CD4-positive, alpha-beta T cell treated with Interleukin-15 for 1 hour (primary cell): ENCODE results near the gene BOC.

ENCODE experiments used
- DNase-seq: peaks from one replicate; pipeline ENCODE4 v3.0.0-alpha.2; 2020

The BOC gene

DNA sequence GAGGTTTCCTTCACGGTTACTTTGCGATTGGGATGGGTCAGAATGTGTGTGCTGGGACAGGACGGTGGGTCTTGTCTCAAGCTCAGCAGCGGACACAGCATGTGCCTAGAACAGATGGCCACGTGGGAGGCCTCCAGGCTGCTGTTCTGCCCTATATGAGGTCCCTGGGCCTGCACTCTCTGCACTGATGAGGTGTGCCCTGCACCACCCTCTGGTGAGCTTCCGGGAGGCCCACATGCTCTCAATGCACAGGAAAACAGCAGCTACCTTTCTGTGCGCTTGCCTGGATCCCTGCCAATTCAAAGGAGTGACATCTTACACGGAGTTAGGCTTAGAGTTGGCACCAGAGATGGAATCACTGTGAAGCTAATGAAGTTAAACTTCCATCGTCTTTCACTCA lies 59.8 kb downstream of the BOC start:
- DNase-seq = no peak

DNA sequence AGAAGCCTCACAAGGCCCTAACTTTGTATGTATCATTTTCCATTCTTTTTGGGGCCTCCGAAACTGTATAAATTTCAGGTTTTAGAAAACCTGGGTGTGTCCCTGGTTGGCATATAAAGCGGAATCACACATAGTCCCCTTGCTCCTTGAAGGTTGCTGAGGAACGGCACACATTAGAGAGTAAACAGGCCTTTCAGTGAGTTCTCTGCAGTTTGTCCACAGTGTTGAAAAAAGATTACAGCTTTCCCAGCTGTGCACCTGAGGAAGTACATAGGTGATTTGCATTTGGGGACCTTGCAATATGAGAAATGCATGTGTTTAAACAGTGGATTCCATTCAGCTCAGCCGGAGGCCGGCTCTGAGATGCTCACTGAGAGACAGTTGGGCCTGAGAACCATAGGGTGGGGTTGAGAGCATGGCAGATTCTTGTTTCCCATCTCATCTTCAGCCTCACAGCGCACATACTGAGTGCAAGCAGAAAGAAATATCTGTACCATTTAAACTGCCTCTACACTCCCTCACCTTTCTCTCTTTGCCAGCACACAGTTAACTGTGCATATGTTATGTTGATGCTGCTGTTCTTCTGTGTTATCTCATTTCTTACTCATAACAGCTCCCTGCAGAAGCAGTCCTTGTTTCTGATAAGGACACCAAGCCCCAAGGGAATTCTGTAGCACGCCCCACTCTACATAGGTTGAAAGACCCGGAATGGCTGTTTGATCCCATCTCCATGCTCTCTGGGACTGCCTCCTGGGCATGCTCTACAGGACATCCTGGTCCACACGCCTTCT lies 60.4 kb downstream of the BOC start:
- no peak for DNase-seq

DNA sequence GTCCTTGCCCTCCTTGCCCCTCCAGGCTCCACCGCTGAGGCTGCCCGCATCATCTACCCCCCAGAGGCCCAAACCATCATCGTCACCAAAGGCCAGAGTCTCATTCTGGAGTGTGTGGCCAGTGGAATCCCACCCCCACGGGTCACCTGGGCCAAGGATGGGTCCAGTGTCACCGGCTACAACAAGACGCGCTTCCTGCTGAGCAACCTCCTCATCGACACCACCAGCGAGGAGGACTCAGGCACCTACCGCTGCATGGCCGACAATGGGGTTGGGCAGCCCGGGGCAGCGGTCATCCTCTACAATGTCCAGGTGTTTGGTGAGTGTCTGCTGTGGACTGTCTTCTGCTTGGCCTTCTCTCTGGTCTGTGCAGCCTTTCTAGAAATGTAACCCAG lies 61.0 kb downstream of the BOC start:
- DNase-seq = no peak

DNA sequence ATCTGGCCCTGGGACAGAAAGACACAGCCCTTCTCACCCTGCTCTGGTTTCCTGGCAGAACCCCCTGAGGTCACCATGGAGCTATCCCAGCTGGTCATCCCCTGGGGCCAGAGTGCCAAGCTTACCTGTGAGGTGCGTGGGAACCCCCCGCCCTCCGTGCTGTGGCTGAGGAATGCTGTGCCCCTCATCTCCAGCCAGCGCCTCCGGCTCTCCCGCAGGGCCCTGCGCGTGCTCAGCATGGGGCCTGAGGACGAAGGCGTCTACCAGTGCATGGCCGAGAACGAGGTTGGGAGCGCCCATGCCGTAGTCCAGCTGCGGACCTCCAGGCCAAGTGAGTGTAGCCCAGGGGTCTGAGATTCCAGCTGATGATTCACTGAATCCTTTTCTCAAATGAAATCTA lies 61.7 kb downstream of the BOC start:
- DNase-seq = no peak

DNA sequence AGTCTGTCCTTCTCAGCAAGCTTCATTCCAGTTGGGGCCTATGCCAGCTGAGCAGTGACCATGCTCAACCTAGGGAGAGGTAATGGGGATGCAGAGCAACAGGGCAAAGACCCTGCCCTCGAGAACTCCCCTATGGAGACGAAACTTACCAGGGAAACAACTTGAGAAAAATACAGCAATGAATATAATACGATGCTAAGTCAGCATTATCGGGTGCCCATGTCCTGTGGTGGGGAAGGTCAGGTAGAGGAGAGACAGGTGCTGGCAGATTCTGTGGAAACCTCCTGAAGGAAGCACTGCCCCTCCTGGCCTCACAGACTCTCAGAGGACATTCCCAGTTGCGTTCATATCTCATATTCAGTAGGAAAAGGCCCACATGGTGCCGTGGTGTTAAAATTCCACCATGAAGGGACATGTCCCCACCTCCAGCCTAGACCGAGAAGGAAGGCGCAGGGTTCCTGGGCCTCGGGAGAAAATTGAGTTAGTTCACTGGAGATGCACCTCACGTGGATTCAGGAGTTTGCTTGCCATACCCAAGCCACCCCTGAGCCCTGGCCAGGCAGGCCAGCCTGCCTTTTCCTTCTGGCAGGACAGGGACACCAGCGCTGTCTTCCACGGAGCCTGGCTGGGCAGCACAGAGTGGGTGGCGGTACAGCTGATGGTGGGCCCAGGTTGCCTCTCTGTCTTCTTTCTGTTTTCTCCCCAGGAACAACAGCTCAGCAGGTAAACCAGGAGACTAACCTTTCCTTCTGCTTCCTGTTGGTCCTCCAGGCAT lies 62.4 kb downstream of the BOC start:
- DNase-seq = no peak

- DNase-seq = no peak
Measured at GRCh38 chr3:113274425-113275257, 63.3 kb downstream of the BOC start.

GRCh38 chr3:113275258-113275556 lies 63.9 kb downstream of the BOC start:
- DNase-seq = no peak

GRCh38 chr3:113275583-113275928 lies 64.2 kb downstream of the BOC start:
- no peak for DNase-seq

DNA sequence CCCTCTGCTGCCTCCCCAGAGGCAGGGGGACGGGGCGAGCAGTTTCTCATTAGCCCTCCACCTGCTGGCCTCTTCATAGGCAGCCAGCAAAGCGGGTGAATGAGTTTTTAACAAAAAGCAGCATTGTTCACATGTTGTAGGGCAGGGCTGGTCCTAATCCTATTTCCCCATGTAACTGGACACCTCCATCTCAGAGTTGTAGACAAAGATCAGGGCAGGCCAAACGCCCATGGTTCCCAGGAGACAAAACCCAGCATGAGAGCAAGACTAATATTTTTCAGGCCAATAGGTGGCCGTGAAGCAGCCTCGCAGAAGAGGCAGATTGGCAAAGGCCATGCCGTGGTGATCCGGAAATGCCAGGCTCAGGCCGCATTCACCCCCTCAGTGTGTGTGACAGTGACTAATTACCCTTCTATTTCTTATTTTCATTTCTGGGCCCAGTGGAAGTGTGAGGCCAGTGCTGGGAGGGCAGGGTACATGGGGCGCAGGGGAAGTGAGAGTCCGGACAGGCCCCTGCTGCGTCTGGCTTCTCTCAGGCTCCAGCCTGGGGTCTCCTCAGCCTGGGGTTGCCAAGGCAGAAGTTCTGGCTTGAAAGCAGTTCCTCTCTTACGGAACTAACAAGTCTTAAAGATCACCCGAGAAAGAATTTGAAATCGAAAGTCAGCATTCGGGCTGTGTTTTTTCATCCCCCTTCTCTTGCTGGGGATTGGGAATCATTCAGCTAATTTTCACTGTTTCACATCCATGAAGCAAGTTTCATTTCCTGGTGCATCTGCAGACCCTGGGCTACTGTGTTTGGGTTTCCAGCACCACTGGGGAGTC lies 64.8 kb downstream of the BOC start:
- peak; percentile 29 for DNase-seq

GRCh38 chr3:113276751-113277080 lies 65.4 kb downstream of the BOC start:
- no peak for DNase-seq

DNA sequence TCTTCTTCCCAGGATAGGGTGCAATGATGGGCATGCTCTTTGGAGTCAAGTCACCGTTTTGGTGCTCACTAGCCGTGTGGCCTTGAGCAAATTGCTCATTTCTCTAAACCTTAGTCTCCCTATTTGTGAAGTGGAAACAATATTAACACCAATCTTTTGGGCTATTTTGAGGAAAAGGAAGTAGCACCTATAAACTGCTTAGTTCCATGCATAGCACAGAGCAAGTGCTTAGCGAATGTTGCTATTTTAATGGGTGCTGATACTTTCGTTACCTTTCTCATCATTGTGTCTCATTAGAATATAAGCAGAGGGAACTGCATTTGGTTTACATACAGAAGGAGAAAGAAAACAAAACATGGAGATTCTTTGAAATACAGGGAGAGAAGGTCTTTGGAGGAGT lies 66.1 kb downstream of the BOC start:
- DNase-seq = no peak

DNA sequence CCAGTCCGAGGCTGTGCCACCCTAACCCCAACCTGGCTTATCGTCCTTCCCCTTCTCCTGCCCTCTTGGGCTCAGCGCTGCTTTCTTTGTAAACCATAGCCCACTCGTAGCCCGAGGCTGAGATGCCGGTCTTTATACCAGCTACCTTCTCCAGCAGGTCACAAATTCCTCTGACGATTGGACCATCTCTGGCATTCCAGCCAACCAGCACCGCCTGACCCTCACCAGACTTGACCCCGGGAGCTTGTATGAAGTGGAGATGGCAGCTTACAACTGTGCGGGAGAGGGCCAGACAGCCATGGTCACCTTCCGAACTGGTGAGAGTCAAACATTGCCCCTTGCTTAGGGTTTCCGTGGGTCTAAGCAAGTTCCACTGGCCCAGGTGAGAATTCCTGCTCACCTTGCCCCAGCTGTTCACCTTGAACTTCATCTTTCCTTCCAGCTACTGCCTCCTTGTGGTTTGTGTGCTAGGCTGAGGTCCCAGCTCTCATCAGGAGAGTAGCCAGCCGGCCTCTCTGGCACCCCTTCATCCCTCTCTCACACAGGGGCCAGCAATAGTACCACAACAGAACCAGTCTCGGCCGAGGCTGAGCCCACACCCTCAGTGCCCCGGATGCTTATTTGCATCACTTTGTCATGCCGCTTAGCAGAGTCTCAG lies 66.7 kb downstream of the BOC start:
- DNase-seq = no peak

GRCh38 chr3:113278599-113278955 lies 67.2 kb downstream of the BOC start:
- no peak for DNase-seq

DNA sequence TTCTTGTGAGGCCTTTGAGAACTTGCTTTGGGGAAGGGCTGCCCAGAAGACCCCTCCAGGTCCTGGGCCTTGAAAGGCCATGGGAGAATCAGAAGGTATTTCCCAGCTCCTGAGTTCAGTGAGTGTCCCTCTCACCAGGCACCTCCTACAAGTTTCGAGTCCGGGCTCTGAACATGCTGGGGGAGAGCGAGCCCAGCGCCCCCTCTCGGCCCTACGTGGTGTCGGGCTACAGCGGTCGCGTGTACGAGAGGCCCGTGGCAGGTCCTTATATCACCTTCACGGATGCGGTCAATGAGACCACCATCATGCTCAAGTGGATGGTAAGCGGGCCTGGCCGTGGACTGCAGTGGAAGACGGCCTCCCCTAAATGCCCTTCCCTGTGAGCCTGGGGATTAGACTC lies 68.3 kb downstream of the BOC start:
- no peak for DNase-seq

DNA sequence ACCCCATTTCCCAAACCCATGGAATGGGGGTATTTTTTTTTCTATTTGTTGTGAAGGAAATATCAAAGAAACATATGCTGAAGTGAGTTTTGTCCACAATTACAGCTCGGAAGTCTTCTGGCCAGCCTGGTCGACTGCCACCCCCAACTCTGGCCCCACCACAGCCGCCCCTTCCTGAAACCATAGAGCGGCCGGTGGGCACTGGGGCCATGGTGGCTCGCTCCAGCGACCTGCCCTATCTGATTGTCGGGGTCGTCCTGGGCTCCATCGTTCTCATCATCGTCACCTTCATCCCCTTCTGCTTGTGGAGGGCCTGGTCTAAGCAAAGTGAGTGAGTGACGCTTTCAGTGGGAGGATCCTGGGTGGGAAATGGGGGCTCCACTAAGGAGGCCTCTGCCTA lies 71.9 kb downstream of the BOC start:
- no peak for DNase-seq

DNA sequence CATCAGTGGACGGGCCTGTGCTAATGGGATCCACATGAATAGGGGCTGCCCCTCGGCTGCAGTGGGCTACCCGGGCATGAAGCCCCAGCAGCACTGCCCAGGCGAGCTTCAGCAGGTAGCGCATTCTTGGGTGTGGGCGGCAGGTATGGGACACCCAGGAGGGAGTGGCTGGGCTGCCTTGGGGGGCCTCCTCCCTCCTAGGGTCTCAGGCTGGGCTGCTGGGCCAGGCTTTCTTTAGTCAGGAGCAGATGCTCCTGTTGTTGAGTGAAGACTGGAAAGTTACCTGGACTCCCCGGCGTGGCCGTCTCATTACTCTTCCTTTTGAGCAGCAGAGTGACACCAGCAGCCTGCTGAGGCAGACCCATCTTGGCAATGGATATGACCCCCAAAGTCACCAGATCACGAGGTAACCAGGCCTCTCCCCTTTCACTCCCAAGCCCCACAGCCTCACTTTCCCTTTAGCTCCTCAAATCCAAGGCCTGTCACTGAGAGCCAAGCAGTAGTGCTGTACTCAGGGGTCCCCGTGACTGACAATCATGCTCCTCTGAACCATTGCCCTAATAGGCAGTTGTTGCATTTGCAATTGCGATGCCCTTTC lies 73.2 kb downstream of the BOC start:
- no peak for DNase-seq

GRCh38 chr3:113285226-113285625 lies 73.9 kb downstream of the BOC start:
- DNase-seq = no peak

DNA sequence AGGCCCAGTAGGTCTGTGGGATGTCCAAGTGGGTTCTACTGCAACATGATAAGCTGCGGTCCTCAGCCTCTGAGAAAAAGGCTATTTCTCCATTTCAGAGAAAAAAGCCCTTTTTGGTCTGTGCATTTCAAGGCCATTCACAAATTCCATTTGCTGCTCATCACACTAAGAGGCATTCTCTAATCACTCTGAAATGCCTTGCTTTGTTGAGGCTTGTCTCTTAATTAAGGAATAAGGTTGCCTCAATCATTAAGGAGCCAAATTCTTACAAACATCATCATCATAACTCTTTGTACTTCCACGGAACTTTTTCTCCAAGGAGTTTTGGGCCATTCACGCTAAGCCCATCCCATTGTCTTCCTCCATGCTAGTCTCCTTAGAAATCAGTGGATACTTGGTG lies 74.4 kb downstream of the BOC start:
- DNase-seq = no peak

GRCh38 chr3:113286524-113286923 lies 75.2 kb downstream of the BOC start:
- no peak for DNase-seq

GRCh38 chr3:113287111-113287802 lies 75.9 kb downstream of the BOC start:
- no peak for DNase-seq

DNA sequence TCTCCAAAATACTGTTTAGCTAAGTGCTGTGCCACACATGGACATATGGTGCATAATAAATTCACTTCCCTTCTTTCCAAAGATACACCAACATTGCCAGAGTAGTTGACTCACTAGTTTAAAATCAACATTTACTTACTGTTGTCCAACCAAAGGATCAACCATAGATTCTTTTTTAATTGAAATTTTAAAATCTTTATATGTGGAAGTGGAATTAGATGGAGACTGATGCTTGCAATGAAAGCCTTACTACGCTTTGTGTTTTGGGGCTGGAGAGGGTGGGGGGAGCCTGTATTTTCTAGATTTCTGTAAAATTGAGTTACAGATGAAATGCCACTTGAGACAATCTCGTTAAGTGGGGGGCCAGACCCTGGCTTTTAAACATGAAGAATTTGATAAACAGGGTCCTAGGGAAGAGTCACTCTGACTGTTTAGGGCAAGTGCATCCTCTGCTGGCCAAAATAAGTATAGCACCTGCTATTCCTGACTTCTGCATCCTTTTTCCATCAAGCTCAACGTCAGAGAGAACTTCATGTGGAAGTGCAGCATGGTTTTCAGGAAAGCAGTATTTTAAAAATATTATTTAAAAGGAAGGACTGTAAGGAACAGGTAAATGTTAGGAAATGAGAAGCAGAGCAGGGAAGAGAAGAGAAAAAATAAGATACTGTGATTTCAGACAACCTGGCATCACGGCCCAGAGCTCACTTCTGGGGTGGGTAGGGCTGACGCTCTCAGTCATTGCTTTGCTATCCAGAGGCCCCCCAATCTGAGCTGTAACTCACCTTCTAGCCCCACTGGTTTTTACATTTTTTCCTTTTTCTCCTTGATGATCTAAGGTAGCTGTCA lies 76.7 kb downstream of the BOC start:
- no peak for DNase-seq
